Activated CD4-positive, alpha-beta T cell treated with anti-CD3 and anti-CD28 coated beads, Interleukin-2, Interleukin-4, amounts not matched to agents 100 ng/mL and 50 ng/mL, durations not matched to agents 16 hours and 8 hours (primary cell): ENCODE measurements around the gene DCX.
A peak's percentile ranks its signal among the peaks of the same experiment; 100 is the strongest.

Experiments
- DNase-seq: peaks from one replicate; pipeline ENCODE4 v3.0.0-alpha.2; 2020; ENCODE audit warnings: low spot score

Gene DCX

GRCh38 chrX:111411983-111412382 is at the start of gene DCX:
DCX (minus strand) TSS chrX:111412192; CDS start chrX:111410398, 1,794 bp downstream.
- no peak for DNase-seq

DNA sequence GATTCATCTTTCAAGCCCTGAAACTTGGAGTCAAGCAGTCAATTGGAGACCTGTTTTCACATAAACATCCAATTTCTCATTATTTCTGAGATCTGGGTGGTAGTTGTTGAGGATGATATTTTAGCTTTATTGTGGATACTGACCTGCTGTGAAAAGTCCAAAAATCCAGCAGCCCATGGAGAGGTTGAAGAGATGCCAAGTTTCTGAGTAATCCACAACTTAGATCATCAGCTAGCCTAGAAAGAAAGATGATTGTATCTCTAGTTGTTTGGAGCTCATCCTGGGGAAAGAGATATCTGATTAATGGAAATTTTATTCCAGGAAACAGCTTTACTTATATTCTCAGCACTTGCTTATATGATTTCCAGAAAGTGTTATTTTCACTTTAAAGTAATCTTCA is 48.6 kb upstream of the DCX start:
- DNase-seq = no peak

DNA sequence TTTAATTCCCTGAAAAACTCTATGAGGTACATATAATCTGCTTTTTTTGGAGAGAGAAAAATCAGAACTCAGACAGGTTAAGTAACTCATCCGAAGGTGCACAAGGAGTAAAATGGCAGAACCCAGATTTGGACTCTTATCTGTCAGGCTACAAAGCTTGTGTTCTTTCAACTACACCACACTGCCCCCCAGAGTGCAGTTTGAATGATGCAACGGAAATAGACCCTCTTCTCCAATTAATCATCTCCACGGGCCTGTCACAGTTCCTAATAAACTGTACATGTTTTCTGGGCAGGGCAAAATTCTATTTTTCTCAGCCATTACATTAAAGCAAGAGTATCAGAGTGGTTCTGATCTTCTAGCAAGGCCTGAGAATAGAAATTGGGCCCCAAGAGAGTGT is 35.3 kb upstream of the DCX start:
- peak; percentile 33 for DNase-seq

DNA sequence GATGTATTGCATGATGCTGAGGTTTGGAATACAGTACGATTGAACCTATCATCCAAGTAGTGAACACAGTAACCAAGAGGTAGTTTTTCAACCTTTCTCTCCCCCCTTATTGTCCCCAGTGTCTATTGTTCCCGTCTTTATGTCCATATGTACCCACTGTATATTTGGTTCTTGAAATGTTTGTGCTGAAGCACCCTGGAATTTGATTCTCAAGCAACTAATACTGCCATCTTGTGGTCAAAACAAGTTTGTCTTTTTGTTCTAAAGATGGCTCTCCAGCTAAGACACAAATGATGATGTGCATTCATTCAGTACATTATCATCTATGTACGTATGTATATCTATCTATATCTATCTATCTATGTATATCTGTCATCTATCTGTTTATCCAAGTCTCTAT is 33.5 kb upstream of the DCX start:
- peak; percentile 55 for DNase-seq

GRCh38 chrX:111444881-111445280 is 32.9 kb upstream of the DCX start:
- DNase-seq = no peak

- no peak for DNase-seq
These were observed 32.0 kb upstream of the DCX start for GRCh38 chrX:111443946-111444345.

DNA sequence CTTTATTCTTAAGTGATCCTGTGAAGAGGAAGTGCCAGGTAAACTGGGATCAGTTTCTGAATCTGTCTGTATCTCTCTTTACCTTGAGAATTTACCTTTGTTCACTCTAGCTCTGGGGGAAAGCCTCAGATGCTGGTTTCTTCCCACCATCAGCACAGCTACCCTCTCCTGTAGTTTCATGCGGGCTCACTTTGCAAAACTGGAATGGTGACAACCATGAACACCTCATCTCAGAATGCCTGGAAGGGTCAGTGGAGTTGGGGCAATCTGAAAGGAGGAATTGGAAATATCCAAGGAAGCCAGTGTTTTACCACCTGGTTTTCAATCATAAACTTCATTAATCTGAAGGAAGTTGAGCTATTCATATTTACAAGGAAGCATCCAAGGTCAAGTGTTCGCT is 30.8 kb upstream of the DCX start:
- DNase-seq = no peak

DNA sequence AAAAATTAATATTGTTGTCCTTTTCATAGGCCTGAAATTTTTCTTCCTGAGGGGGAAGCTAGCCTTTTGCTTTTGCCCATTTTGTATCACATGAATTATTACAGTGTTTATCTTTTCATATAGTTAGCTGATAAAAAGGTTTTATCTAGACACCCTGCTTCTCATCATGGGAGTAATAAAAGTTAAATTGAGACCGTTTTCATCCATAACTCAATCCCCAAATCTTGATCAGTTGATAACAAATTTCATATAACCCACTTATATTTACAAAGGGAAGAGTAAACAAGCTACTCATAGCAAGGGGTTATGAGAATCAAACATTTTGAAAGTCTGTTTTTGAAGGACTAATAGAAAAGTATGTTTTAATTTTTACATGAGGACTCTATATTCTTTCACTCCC is 23.5 kb upstream of the DCX start:
- DNase-seq = no peak

GRCh38 chrX:111431001-111431400 is 19.0 kb upstream of the DCX start:
- DNase-seq = no peak

DNA sequence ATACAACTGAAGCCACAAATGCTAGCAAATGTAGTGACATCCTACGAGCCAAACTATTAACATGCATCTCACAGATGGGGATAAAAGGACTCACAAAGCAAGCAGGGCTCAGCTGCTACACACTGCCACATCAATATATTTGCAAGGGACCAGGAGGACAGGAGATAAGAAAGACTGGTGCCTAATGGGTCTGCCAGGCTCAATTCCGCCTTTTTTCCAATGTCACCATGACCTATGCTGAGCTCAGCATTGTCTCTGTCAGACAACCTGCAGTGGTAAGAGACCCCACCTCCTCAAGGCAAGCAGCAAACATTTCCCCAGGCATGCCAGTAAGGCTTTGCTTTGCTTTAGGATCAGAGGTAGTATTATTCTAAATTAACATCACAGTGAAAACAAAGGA is 435 bp downstream of the DCX start:
- no peak for DNase-seq

DNA sequence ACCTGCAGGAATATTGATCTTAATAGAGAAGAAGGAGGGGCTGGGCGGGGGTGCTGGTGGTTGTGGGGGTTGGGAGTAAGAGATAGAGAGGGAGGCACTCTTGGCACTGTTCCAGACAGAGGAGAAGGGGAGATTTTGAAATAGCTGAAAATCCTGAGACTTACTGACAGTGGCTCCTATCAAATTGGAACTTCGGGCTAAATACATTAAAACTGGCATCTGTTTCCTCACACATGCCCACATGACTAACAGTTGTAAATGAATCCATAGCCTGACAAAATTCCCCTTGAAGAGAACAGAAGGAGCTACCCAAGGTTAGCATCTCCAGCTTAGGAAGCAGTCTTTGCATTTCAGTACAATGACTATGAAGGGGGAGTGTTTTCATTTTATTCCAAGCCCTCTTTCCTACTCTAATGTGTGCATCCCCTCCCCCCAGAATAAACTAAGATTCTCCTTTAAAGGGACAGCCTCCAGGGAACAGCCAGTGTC is 1.4 kb downstream of the DCX start:
- DNase-seq = no peak

GRCh38 chrX:111409326-111409725 is 2.7 kb downstream of the DCX start:
- no peak for DNase-seq

DNA sequence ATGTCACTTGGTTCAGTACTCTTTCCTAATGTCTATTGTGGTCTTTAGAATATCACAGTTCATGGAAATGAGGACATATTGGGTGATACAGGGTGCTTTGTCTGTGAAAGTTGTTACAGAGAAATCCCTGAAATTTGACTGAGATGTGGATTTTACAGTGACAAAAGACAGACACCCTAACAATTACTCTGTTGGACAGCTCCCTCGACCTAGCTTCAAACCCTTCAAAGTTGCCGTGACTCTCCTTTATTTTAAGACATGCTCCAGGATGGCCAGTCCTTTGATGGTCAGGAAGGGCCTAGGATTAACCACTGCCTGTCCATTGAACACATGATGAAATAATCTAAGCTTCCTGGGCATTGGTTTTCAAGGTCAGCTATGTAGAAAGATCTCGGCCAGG is 4.0 kb downstream of the DCX start:
- no peak for DNase-seq

DNA sequence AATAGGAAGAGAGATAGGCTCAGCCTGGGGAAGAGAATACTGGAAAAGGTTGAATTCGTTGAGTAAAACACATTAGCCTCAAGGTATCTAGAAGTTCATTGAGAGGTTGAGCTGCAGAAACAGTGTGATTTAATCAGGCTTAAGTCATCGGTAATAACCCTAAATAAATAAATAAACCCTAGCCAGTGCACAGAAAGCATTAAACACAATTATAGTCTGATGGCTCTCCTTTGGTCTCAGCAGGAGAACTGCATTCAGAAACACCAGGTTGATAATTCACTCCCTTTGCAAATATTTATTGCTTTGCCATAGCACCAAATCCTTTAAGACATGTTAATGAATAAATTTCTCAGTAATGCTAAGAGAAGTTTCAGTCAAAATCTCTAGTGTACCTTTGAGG is 9.6 kb downstream of the DCX start:
- no peak for DNase-seq

DNA sequence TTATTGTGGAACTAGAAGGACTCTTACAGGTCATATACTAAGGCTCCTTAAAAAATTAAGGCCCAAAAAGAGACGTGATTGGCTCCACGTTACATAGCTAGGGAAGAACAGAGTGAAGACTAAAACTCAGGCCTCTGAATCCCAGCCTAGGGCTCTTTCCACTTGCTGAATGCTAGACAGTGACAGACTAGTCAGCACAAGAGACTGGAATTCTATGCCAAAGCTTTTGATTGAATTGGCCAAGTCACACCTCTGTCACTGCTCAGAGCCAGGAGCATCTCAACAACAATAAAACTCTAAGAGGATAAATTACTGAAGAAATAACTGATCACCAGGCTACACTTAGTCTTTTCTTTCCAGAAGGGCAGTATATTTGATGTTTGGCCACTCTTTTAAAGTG is 16.8 kb downstream of the DCX start:
- DNase-seq = no peak

DNA sequence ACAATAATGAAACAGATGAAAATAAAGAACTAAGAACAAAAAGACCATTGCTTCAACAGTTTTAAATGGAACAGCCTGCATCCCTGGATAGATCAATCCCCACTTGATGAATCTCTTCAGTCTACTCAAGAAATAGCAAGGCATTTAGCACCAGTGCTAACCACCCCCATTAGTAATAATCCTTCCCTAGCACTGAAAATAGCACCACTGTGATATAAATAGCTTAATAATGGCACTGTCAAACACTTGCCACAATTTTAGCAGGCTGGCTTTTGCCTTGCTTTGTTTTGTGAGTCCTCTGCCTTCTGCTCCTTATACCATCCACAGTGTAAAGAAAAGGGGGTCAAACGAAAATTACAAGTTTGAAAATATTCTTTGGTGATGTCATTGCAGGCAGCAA is 17.4 kb downstream of the DCX start:
- DNase-seq = no peak

DNA sequence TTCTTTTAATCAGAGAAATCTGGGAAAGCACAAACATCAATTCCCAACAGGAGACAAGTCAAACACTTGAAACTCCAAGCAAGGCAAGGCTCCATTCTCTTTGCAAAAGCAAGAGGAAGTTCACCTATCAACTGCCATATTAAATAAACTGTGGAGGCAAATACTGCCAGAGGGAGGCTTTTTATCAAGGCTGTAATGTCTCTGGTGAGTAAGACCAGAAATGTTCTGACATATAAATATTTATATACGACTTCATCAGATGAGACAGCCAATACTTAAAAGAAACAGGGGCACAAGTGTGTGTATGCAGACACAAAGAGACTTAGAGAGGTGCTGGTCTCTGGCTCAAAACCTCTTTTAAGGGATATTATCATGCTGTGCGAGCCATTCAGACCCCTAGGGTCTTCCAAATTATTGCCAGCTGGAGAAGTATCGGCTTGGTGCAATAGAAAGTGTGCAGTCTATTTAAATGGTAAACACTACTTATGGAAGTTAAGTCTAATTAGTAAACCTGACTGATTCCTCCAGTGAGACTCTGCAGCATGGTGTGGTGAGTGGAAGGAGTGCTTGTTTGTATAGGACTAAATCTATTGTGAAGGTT is 24.4 kb downstream of the DCX start:
- DNase-seq = no peak

DNA sequence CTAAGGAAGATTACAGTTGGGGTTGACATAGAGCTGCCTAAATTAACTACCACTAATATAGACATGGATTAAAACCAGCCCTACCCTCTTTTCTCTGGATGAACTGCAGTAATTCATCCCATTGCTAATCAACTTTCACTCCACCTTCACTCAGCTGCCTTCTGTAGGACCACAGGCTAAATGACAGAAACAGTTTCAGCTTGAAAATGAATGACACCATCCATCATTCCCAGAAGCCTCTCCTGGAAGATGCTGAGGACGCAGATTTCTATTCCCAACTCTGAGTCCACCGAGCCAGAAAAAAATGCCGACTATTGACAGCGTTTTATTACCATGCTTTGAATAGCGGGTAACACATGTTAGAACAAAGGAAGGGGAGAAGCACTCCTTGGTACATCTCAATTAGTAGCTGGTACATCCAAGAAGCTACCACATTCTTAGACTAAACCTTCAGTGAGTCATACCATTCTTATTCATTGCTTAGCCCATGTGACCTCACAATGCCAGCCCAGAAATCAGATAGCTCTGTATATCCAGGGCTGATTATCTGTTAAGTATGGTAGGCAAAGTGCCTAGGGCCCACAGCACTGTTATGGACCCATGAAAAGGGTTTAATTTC is 25.3 kb downstream of the DCX start:
- DNase-seq = no peak

DNA sequence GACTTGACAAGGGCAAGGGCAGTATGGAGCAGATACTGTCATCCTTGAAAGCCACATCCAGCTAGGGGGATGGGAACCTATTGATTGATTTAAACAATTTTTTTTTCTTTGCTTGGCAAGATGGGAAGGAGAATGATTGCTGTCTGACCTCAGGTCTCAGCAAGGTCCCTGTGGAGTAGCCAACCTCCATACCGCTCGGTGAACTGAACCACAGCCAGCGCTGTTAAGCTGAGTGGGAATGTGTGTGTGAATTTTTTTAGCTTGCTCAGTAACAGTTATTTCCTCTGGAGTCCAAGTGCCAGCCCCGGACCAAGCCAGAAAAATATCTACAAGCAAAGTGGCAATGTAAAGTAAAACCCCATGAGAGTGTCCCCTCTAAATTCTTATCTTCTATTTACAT is 25.9 kb downstream of the DCX start:
- DNase-seq = no peak

DNA sequence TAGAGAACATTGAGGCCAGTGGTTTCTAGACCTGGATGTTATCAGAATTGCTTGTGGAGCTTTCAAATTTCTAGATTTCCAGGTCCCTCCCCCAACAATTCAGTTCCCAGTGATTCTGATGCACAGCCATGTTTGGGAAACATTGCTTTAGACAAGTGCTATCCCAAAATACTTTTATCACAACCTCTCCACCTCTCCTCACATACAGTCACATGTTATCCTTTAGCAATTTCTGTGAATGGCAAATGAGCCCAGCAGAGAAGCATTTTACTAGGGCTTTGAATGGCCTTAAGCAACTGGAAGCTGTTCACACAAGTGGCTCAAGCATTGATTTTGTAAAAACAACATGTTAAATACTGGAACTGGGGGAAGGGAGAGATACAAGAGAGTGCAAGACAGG is 29.7 kb downstream of the DCX start:
- DNase-seq = no peak

- DNase-seq = no peak
These were observed 35.0 kb downstream of the DCX start for GRCh38 chrX:111376897-111377578.

DNA sequence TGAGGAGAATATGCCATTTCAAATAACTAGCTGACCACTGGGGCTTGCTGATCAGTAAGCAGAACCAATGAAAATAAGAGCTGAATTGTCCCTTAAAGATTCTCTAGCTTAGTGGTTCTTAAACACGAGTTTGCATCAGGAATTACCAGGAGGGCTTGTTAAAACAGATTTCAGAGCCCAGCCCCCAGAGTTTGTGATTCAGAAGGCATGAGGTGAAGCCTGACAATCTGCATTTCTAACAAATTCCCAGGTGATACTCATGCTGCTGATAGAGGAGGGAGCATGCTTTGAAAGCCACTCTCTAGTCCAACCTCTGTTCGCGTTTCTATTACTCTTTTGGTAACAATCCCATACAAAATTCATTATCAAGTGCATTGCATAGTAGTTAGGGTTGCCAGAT is 35.5 kb downstream of the DCX start:
- no peak for DNase-seq

GRCh38 chrX:111375747-111376146 is 36.2 kb downstream of the DCX start:
- no peak for DNase-seq

- no peak for DNase-seq
These were observed 39.9 kb downstream of the DCX start for GRCh38 chrX:111372086-111372485.
